ENCODE data around the gene RRBP1.

Gene RRBP1

DNA sequence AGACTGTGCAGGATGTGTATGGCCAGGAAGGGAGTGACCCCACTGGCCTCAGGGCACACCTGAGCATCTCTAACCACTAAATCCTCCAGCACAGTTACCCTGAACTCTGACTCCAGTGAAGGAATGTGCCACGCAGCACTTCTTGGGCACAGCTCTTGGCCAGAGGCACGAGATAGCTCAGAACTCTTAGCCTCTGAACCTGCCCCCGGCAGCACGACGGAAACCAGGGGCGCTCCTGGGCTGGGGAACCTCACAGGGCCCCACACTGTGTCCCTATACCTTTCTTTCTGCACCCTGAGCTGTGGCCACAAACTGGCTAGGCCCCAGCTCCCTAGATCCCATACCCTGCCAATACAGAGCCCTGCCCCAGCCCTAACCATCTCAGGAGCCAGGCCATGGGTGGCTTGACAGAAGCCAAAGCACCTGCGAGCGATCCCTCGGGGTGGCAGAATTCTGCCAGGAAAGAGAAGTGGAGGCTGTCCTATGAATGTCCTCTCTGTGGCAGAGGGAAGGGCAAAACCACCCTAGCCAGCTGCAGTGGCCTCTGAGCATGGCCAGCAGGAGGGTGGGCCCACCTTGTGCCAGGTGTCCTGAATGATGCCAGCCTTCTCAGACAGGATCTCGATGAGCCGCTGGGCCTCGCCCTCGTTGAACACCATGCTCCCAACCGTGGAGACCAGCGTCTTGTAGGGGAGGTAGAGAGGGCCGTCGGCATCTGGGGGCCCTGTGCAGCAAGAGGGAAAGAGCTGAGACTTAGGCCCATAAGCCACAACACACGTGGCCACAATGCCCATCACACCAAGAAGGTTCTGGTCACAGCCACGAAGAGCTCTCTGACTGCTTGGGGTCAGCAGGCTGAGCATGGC is 39.4 kb downstream of the RRBP1 start:
- H3K4me1 Mint-ChIP-seq, result no peaks in the 10 kb centered on the region
- no peak overlapping the region for H3K27ac Mint-ChIP-seq
- no peak overlapping the region for H3K4me3 Mint-ChIP-seq
- H3K9me3 Mint-ChIP-seq, result no peaks in the 10 kb centered on the region
- no peaks in the 10 kb centered on the region for H3K36me3 Mint-ChIP-seq
- no peaks in the 10 kb centered on the region for H3K27me3 Mint-ChIP-seq

DNA sequence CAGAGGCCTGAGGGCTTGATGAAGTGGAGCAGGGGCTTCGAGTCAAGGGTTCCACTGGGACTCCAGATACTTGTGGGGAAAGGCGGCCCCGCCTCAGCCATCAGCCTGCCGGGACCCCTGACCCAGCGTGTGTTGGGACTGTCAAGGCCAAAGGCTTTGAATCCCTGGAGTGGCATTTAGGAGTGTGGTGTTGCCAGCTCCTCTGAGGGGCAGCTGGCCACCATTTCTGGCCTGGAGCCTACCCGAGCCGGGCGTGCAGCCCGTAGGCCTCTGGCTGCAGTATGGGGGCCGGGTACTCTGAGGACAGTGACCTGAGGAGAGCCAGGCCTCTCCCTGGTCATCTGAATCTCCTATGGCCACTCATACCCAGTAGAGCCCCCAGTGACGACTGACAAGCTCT is 40.0 kb downstream of the RRBP1 start:
- no peaks in the 10 kb centered on the region for H3K4me1 Mint-ChIP-seq
- no peaks in the 10 kb centered on the region for H3K36me3 Mint-ChIP-seq
- no peak overlapping the region for H3K27ac Mint-ChIP-seq
- no peaks in the 10 kb centered on the region for H3K27me3 Mint-ChIP-seq
- H3K4me3 Mint-ChIP-seq, result no peak overlapping the region
- no peaks in the 10 kb centered on the region for H3K9me3 Mint-ChIP-seq

- Mint-ChIP-seq H3K4me3 (no peak overlapping the region), H3K36me3 (no peaks in the 10 kb centered on the region), H3K4me1 (no peaks in the 10 kb centered on the region), H3K27ac (no peak overlapping the region), H3K27me3 (no peaks in the 10 kb centered on the region), H3K9me3 (no peaks in the 10 kb centered on the region)
Observed at GRCh38 chr20:17641520-17641964, 40.5 kb downstream of the RRBP1 start.

DNA sequence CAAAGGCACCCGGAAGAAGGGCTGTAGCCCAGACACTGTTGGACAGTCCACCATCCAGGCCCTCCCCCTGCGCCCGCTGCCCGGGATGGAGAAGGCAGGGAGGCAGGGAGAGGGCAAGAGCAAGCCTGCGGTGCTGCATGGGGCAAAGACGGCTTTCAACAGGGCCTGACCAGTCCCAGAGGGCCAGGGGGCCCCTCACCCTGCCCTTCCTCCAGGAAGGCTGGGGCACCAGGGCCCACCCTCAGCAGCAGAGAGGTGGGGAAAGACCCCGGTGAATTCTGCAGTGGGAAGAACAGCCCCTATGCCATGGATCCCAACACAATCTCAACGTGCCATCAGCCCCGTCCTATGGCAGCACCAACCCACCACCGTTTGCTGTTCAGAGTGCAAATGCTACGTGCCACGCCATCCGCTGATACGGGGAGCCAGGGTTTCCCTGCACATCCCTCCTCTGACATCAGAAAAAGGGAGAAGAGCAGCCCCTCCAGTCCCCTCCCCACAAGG is 41.1 kb downstream of the RRBP1 start:
- no peak overlapping the region for H3K4me3 Mint-ChIP-seq
- H3K4me1 Mint-ChIP-seq, result no peaks in the 10 kb centered on the region
- H3K27me3 Mint-ChIP-seq, result no peaks in the 10 kb centered on the region
- H3K27ac Mint-ChIP-seq, result no peak overlapping the region
- H3K9me3 Mint-ChIP-seq, result no peaks in the 10 kb centered on the region
- H3K36me3 Mint-ChIP-seq, result no peaks in the 10 kb centered on the region

DNA sequence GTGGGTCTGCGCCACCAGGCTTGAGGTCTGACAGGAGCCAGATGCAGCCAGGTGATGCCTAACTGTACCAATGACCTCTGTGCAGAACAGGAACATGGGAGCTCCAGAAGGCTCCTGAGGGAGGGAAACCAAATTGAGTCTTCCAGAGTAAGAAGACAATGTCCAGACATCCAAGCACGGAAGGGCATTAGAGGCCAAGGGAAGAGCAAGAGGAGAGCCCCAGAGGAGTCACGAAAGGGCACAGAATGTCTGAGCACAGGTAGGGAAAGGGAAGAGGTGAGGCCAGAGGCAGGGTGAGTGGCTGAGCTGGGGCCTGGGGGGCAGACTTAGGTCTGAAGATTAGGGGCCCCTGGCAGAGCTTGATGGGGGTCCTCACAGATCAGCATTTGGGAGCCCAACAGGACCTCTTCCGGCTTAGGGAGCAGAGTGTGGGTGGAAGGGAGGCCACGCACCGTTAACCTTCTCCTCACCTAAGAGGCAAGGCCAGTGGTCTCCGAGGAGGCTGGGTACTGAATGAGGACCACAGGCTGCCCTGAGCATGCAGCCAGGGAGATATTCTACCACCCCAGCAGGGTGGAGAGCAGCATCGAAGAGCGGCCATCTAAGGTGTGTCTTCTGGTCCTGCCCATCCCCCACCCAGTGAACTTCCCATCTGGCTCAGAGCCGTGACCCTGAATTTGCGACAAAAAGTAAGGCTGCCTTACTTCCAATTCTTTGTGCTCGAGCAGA is 41.7 kb downstream of the RRBP1 start:
- no peaks in the 10 kb centered on the region for H3K36me3 Mint-ChIP-seq
- no peaks in the 10 kb centered on the region for H3K9me3 Mint-ChIP-seq
- H3K4me3 Mint-ChIP-seq, result no peak overlapping the region
- no peaks in the 10 kb centered on the region for H3K27me3 Mint-ChIP-seq
- no peaks in the 10 kb centered on the region for H3K4me1 Mint-ChIP-seq
- no peak overlapping the region for H3K27ac Mint-ChIP-seq

DNA sequence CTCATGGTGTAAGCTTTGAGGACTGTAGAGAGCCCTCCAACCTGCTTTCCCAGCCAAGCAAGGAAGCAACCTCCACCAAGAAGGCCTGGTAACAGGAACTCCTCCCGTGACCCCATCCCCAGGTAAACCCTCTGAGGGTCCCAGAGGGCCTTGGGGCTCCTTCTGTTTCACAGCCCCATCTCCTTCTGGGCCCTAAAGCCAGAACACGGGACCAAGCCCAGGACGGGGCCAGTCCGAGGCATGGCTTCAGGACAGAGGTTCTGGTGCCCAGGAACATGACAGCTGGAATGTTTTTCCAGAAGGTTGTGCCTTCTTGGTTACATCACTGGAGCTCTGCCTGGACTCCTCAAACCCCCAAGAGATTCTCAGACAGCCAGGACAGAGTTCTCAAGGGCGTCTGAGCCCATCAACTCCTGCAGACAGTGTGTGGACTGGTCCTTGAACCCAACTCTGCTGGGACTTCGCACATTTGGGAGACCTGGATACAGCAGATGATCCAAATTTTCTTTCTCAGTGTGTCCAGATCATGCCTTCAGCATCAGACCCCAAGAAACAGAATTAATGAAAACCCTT is 43.1 kb downstream of the RRBP1 start:
- H3K4me3 Mint-ChIP-seq, result no peak overlapping the region
- no peaks in the 10 kb centered on the region for H3K36me3 Mint-ChIP-seq
- H3K27ac Mint-ChIP-seq, result no peak overlapping the region
- H3K9me3 Mint-ChIP-seq, result no peaks in the 10 kb centered on the region
- H3K27me3 Mint-ChIP-seq, result no peaks in the 10 kb centered on the region
- H3K4me1 Mint-ChIP-seq, result no peaks in the 10 kb centered on the region

- no peak overlapping the region for H3K27ac Mint-ChIP-seq
- no peaks in the 10 kb centered on the region for H3K4me1 Mint-ChIP-seq
- no peaks in the 10 kb centered on the region for H3K27me3 Mint-ChIP-seq
- H3K9me3 Mint-ChIP-seq, result no peaks in the 10 kb centered on the region
- H3K4me3 Mint-ChIP-seq, result no peak overlapping the region
- no peaks in the 10 kb centered on the region for H3K36me3 Mint-ChIP-seq
Observed at GRCh38 chr20:17637985-17638640, 43.9 kb downstream of the RRBP1 start.

GRCh38 chr20:17637413-17637780 is 44.6 kb downstream of the RRBP1 start:
- no peak overlapping the region for H3K4me3 Mint-ChIP-seq
- no peaks in the 10 kb centered on the region for H3K4me1 Mint-ChIP-seq
- no peaks in the 10 kb centered on the region for H3K27me3 Mint-ChIP-seq
- H3K27ac Mint-ChIP-seq, result no peak overlapping the region
- H3K36me3 Mint-ChIP-seq, result peaks cover under 1% of the 10 kb centered on the region
- no peaks in the 10 kb centered on the region for H3K9me3 Mint-ChIP-seq

DNA sequence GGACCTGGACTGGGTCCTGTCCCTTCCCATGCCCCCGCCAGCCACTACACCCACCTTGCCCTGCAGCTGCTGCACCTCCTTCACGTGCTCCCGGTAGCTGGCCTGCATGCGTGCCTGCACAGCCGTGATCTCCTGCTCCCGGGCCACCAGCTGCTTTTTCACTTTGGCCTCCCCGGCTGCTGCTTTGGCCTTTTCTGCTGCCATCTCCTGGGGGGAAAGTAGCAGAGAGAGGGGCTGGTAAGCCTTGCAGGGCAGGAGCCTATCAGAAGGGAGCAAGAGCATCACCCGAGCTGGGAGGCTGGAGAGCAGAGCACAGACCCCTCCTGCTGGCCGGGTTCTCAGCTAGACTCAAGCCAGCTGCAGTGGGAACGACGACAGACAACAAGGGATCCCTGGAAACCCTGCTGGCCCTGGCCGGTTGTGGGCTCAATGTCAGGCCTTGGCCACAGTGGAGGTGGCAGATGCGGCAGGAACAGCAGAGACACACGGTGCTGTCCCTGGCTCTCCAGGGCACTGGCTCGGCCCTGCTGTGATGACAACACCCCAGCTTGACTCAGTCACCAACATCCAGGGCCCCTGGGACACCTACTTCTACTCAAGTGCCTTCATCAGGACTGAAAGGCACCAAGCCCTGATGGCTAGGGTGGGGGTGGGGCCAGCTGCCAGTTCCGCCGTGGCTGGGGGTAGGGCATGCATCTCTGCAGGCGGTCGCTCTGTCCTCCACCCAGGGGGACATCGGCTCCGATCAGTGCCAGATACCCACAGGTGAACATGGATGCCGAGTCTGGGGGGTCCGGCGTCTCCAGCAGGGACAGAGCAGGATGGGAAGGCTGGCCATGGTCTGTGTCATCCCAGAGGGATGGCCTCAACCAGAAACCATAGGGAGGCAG is 45.3 kb downstream of the RRBP1 start:
- Mint-ChIP-seq H3K4me3 (no peak overlapping the region), H3K36me3 (peaks cover 2% of the 10 kb centered on the region), H3K9me3 (no peaks in the 10 kb centered on the region), H3K27me3 (no peaks in the 10 kb centered on the region), H3K27ac (no peak overlapping the region), H3K4me1 (no peaks in the 10 kb centered on the region)

GRCh38 chr20:17635332-17636244 is 46.5 kb downstream of the RRBP1 start:
- H3K27me3 Mint-ChIP-seq, result no peaks in the 10 kb centered on the region
- no peak overlapping the region for H3K4me3 Mint-ChIP-seq
- no peaks in the 10 kb centered on the region for H3K4me1 Mint-ChIP-seq
- H3K27ac Mint-ChIP-seq, result no peak overlapping the region
- no peaks in the 10 kb centered on the region for H3K9me3 Mint-ChIP-seq
- peaks cover 4% of the 10 kb centered on the region for H3K36me3 Mint-ChIP-seq

DNA sequence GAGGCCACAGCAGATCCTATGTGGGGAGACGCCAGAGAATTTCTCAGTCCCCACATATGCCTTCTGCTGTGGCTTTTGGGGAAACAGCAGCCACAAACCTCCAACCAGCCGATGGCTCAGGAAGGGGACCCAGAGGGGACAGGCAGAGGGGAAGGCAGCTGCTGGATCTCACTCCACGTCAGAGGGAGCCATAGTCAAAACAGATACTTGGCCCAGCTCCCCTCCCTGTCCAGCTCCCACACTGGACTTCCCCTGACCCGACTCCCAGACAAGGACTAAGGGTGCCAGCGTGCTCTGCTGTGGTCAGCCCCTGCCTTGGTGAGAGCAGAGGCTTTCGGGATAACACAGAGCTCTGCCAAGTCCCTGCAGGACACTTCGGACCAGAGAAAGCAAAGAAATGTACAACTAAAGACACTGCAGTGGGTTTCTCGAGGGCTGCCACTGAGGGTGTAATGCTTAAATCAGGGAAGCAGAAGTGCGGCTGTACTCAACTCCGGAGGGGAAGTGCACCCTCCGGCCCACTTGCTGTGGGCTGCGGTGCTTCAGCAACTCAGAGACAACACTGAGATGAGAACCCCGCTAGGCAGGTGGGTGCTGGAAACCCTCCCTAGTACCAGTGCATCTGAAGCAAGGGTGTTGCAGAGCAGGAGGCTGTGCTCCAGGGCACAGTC is 47.2 kb downstream of the RRBP1 start:
- H3K9me3 Mint-ChIP-seq, result no peaks in the 10 kb centered on the region
- H3K4me3 Mint-ChIP-seq, result no peak overlapping the region
- H3K27me3 Mint-ChIP-seq, result no peaks in the 10 kb centered on the region
- no peak overlapping the region for H3K27ac Mint-ChIP-seq
- H3K36me3 Mint-ChIP-seq, result peaks cover 4% of the 10 kb centered on the region
- H3K4me1 Mint-ChIP-seq, result no peaks in the 10 kb centered on the region

DNA sequence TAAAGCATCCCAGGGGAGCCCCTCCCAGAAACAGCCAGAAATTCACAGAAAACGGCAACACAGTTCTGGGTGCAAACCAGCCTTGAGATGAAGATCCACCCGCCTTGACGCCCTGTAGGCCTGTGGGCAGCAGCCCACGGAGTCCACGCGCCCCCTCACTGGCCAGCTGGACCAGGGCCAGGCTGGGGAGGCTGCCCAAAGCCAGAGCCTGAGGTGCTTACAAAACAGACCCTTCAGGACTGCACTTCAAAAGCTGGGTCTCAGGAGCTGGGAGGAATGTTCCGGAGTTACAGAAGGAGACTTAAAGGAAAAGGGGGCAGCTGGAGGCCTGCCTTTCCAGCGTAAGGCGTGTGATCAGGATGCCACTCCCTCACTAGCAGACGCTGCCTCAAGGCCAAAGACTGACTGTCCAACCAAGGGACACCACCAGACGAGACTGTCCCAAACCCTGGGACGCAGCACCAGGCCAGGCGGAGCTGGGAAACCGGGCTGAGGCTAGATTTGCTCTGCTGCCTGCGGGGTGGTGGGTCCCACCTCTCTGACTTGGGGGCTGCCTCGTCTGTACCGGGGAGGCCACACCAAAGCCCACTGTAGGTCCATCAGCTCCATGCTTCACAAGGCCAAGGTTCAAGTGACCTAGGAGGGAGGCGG is 48.1 kb downstream of the RRBP1 start:
- Mint-ChIP-seq H3K36me3 (peaks cover 4% of the 10 kb centered on the region), H3K4me1 (no peaks in the 10 kb centered on the region), H3K9me3 (no peaks in the 10 kb centered on the region), H3K27me3 (no peaks in the 10 kb centered on the region), H3K27ac (no peak overlapping the region), H3K4me3 (no peak overlapping the region)

DNA sequence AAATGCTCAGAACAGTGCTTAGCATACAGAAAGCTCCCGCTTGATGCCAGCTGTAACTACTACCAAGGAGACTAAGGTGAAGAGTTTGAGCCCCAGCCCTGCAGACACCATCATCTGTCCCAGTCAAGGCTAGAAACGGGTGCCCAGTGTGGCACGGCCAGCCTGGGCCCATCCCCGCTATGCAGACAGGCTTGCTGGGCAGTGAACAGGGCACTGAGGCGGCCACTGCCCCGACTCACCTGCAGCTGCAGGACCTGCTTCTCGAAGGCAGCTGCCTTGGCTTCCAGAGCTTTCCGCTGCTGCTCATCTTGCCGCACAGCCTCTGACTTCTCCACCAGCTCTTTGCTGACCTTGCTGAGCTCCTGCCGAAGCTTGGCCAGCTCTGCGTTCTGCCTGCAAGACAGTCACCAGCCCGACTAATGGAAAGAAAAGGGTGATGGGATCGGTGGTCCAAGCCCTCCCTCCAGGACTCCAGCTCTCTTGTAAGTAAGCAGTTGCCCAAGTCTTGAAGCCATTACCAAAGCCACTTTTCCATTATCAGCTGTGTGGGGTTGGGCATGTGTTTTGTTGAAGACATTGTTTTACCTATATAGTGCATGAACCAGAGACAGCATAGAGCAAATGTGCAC is 48.7 kb downstream of the RRBP1 start:
- Mint-ChIP-seq H3K27ac (no peak overlapping the region), H3K9me3 (no peaks in the 10 kb centered on the region), H3K4me1 (no peaks in the 10 kb centered on the region), H3K36me3 (peaks cover 5% of the 10 kb centered on the region), H3K27me3 (no peaks in the 10 kb centered on the region), H3K4me3 (no peak overlapping the region)

Measured in activated naive CD4-positive, alpha-beta T cell treated with anti-CD3 and anti-CD28 coated beads, Interleukin-2, amount 50 U/mL, for 24 hours (primary cell).